Glomerular visceral epithelial cell (primary cell): ENCODE data around the gene KPNA1.
A peak's percentile ranks its signal among the peaks of the same experiment; 100 is the strongest.

Experiments used
- DNase-seq: peaks from one replicate; pipeline ENCODE4 v3.0.0-alpha.2; 2016; ENCODE audit errors: extremely low spot score

The KPNA1 gene

DNA sequence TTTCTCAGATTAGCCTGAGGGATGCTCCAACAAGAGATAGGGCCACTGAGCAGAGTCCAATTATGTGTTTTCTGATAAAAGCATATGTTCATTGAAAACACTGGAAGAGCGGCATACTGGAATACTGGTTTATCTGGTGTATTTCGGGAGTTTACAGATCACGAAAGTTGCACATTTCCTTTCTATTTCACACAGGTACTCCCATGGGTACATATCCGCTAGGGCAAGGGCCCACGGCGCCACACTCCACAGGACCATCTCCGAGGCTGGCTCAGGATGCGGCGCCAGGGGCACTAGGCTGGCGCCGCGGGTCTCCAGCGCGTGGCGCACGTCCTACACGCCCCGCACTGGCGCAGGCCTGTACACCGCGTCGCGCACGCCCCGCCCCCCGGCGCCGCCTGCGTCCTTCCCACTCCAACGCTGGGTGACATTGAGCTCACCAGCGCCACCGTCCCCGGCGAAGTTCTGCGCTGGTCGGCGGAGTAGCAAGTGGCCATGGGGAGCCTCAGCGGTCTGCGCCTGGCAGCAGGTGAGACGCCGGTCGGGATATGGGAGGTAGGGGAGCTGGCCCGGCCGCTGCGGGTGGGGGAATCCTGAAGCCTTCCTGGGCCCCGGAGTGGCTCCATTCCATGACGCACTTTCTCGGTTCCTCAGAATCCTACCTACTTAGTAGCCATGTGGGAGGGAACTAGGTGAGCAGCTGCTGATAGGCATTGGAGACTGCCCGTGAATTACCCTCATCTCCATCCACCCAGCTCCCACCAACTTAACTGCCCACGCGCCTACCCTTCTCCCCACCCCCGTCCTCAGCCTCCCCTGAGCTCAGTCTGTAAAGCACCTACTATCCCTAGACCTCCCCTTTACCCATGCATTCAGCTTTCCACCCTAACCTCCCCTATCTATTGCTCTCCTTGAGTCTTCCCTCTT is 130.7 kb downstream of the KPNA1 start, which contains the start of gene FAM162A:
TSS of gene FAM162A (plus strand) at position 412 of the 927 bp plus-strand sequence. CDS start at position 496, 84 bp downstream.
- peak; percentile 90 for DNase-seq

DNA sequence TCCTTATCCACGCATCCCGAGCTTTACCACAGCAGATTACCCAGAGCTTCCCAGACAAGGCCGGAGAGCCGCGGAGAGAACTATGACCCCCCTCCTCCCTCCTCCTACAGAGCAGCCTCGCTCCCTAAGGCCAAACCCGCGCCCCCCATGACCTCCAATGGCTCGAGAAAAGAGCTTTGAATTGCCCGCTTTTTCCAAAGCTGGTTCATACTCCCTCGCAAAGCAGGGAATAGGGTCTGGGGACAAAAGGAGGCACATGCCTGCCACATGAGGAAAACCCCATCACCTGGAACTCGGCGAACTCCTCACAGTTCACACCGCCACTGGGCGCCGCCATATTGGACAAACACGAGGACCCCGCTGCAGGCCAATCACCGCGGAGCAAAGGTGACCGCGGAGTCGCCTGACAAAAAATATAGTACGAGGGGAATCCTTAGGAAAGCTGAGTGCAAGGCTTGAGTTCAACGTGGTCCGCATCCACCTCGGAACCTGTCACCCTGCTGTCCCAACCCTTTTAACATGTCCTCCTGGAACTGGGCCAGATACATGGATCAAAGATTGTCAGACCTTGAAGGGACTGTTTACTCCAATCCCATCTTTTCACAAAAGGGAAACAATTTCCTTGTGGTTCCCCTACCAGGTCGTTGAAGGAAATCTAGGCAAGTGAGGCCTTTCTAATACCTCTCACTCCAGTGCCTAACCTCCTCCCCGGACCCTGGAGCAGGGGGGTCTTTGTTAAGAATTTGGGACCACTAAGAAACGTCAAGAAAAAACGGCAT is 131.7 kb downstream of the KPNA1 start, which contains the start of gene MIX23:
TSS of gene MIX23 (minus strand) at position 344 of the 779 bp plus-strand sequence. CDS start at position 337, 7 bp downstream.
- DNase-seq: peak; percentile 83

DNA sequence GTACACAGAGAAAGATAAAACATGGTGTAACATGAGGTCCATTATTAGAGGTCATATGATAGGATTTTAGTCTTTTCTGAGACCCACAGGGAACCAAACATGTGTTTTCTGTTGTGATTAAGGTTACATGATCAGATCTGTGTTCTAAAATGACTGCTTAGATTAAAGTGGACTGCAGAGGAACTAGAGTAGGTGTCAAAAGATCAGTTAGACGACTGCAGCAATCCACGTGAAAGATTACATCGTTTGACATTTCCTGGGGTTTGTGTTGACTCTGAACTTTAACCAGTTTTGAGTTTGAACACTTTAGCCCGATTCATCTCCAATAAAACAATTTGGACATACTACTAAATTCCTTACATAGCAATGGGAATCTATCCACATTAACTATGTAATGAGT is 136.8 kb downstream of the KPNA1 start:
- no peak for DNase-seq

DNA sequence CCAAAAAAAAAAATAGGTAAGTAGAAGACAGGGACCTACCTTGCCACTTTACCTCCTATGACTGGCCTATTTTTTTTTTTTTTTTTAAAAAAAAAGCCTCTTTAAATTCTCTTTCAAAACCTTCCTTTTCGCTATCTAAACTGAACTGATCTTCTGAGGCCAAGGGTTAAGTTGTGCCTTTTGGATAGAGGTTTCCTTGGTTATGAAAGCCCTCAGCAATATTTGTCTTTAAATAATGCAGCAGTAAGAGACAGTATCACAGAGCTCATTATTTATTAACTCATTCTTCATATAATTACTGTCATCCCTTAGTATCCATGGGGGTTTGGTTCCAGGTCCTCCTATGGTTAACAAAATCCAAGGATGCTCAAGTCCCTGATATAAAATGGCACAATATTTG is 140.7 kb downstream of the KPNA1 start:
- DNase-seq: no peak
